H9 (cell line): ENCODE data around the gene CEBPG. TPM values are rescaled to one million over a fixed set of nuclear protein-coding genes. Genes with fewer than 3 reads are reported as not detected.

ENCODE experiments used
- DNase-seq: peaks from one replicate; pipeline ENCODE4 v3.0.0-alpha.2; 2017
- H2AFZ ChIP-seq: one replicate; pipeline ENCODE4 v1.6.1; 2013; ENCODE audit warnings: mild to moderate bottlenecking, low read length, control low read depth, moderate library complexity
- H2AK5ac ChIP-seq: 2 replicates; pipeline ENCODE4 v1.6.1; 2013; ENCODE audit warnings: low read length, control low read depth, mixed read lengths; ENCODE audit not compliant: insufficient read length
- H2BK120ac ChIP-seq: one replicate; pipeline ENCODE4 v1.6.1; 2013; ENCODE audit warnings: low read depth, mild to moderate bottlenecking, low read length, control low read depth, inconsistent platforms; ENCODE audit not compliant: poor library complexity, severe bottlenecking
- H2BK12ac ChIP-seq: 2 replicates; pipeline ENCODE4 v1.6.1; 2013; ENCODE audit warnings: low read length, control low read depth, mixed read lengths, low read depth; ENCODE audit not compliant: insufficient read length
- H2BK15ac ChIP-seq: 2 replicates; pipeline ENCODE4 v1.6.1; 2013; ENCODE audit warnings: low read depth, low read length, control low read depth
- H2BK20ac ChIP-seq: one replicate; pipeline ENCODE4 v1.6.1; 2013; ENCODE audit warnings: low read depth, mild to moderate bottlenecking, low read length, control low read depth, inconsistent platforms; ENCODE audit not compliant: poor library complexity, severe bottlenecking
- H2BK5ac ChIP-seq: 2 replicates; pipeline ENCODE4 v1.6.1; 2013; ENCODE audit warnings: low read length, control low read depth, mixed read lengths; ENCODE audit not compliant: insufficient read length
- H3K14ac ChIP-seq: 2 replicates; pipeline ENCODE4 v1.6.1; 2013; ENCODE audit warnings: low read length, control low read depth; ENCODE audit not compliant: insufficient read depth
- H3K18ac ChIP-seq: 2 replicates; pipeline ENCODE4 v1.6.1; 2013; ENCODE audit warnings: low read depth, mild to moderate bottlenecking, mixed read lengths, low read length, control low read depth; ENCODE audit not compliant: insufficient read length
- H3K23ac ChIP-seq: 2 replicates; pipeline ENCODE4 v1.6.1; 2013; ENCODE audit warnings: low read length, control low read depth, mixed read lengths, low read depth; ENCODE audit not compliant: insufficient read length
- H3K23me2 ChIP-seq: 2 replicates; pipeline ENCODE4 v1.6.1; 2013; ENCODE audit warnings: low read depth, mild to moderate bottlenecking, mixed read lengths, low read length, control low read depth; ENCODE audit not compliant: insufficient read length, poor library complexity, severe bottlenecking
- H3K27ac ChIP-seq: 2 replicates; pipeline ENCODE4 v1.5.1; 2013; ENCODE audit warnings: low read length, control low read depth, mixed read lengths, low read depth; ENCODE audit not compliant: insufficient read length
- H3K27me3 ChIP-seq: 2 replicates; pipeline ENCODE4 v1.6.1; 2013; ENCODE audit warnings: low read length, control low read depth, inconsistent platforms; ENCODE audit not compliant: insufficient read depth
- H3K4ac ChIP-seq: 2 replicates; pipeline ENCODE4 v1.6.1; 2013; ENCODE audit warnings: low read depth, mild to moderate bottlenecking, control low read depth, inconsistent platforms, low read length, moderate library complexity
- H3K4me1 ChIP-seq: 2 replicates; pipeline ENCODE4 v1.6.1; 2013; ENCODE audit warnings: low read length, control low read depth, inconsistent platforms; ENCODE audit not compliant: insufficient read depth
- H3K4me2 ChIP-seq: 2 replicates; pipeline ENCODE4 v1.6.1; 2013; ENCODE audit warnings: low read length, control low read depth, mixed read lengths; ENCODE audit not compliant: insufficient read length, insufficient read depth
- H3K56ac ChIP-seq: 2 replicates; pipeline ENCODE4 v1.6.1; 2013; ENCODE audit warnings: low read depth, mild to moderate bottlenecking, mixed read lengths, low read length, control low read depth; ENCODE audit not compliant: insufficient read length
- H3K79me1 ChIP-seq: 2 replicates; pipeline ENCODE4 v1.6.1; 2013; ENCODE audit warnings: low read depth, mild to moderate bottlenecking, moderate library complexity, low read length, control low read depth, inconsistent platforms; ENCODE audit not compliant: insufficient read depth, poor library complexity, severe bottlenecking
- H3K79me2 ChIP-seq: 2 replicates; pipeline ENCODE4 v1.6.1; 2013; ENCODE audit warnings: low read length, control low read depth, inconsistent platforms; ENCODE audit not compliant: insufficient read depth
- H3K9ac ChIP-seq: 2 replicates; pipeline ENCODE4 v1.6.1; 2013; ENCODE audit warnings: low read length, control low read depth, mixed read lengths; ENCODE audit not compliant: insufficient read length; ENCODE audit errors: extremely low read depth
- H3K9me3 ChIP-seq: one replicate; pipeline ENCODE4 v1.6.1; 2013; ENCODE audit warnings: low read depth, low read length, inconsistent platforms; ENCODE audit not compliant: control insufficient read depth
- H3T11ph ChIP-seq: one replicate; pipeline ENCODE4 v1.6.1; 2013; ENCODE audit warnings: mild to moderate bottlenecking, low read length, control low read depth, inconsistent platforms
- H4K20me1 ChIP-seq: one replicate; pipeline ENCODE4 v1.6.1; 2013; ENCODE audit not compliant: control insufficient read depth, insufficient read length, insufficient read depth
- H4K5ac ChIP-seq: 2 replicates; pipeline ENCODE4 v1.6.1; 2013; ENCODE audit warnings: low read depth, mild to moderate bottlenecking, mixed read lengths, low read length, control low read depth; ENCODE audit not compliant: insufficient read length
- H4K8ac ChIP-seq: replicated peaks from 2 replicates; pipeline ENCODE4 v1.6.1; 2013; ENCODE audit warnings: low read length, control low read depth, mixed read lengths, low read depth; ENCODE audit not compliant: insufficient read length
- H4K91ac ChIP-seq: 2 replicates; pipeline ENCODE4 v1.6.1; 2013; ENCODE audit warnings: low read depth, mild to moderate bottlenecking, moderate library complexity, mixed read lengths, low read length, control low read depth; ENCODE audit not compliant: insufficient read length
- H3K27ac Mint-ChIP-seq, 3 experiments: 2 replicates in 2 of 3; 3 replicates in 1 of 3; pipeline ENCODE4 v1.8.0; 2020 to 2021; ENCODE audit warnings: mixed read lengths in 3 of 3, mild to moderate bottlenecking in 1 of 3, moderate library complexity in 1 of 3
- H3K27me3 Mint-ChIP-seq: 2 replicates; pipeline ENCODE4 v1.8.0; 2021; ENCODE audit warnings: low read depth, mild to moderate bottlenecking, moderate library complexity, mixed read lengths
- H3K36me3 Mint-ChIP-seq, 3 experiments: 2 replicates in 2 of 3; 3 replicates in 1 of 3; pipeline ENCODE4 v1.8.0; 2020 to 2021; ENCODE audit warnings: low read depth in 3 of 3, mixed read lengths in 3 of 3; ENCODE audit not compliant: insufficient read depth in 1 of 3
- H3K4me1 Mint-ChIP-seq, 2 experiments: 2 replicates each; pipeline ENCODE4 v1.8.0; 2020; ENCODE audit warnings: mixed read lengths in 2 of 2
- H3K4me3 Mint-ChIP-seq, 2 experiments: 2 replicates in 1 of 2; 3 replicates in 1 of 2; pipeline ENCODE4 v1.8.0; 2020 to 2021; ENCODE audit warnings: mild to moderate bottlenecking in 2 of 2, mixed read lengths in 2 of 2, moderate library complexity in 1 of 2
- H3K9me3 Mint-ChIP-seq, 2 experiments: 2 replicates in 1 of 2; 3 replicates in 1 of 2; pipeline ENCODE4 v1.8.0; 2020; ENCODE audit warnings: mild to moderate bottlenecking in 2 of 2, mixed read lengths in 2 of 2, moderate library complexity in 1 of 2
- WGBS: extraction: QIAGEN DNeasy Blood & Tissue Kit; methylation state at CpG from one replicate; pipeline ENCODE4 v1.1.7; 2013; ENCODE audit warnings: missing lambda C conversion rate, low lambda C conversion rate, mixed read lengths; ENCODE audit not compliant: insufficient read length; ENCODE audit errors: extremely low coverage; 5-methylcytosine and 5-hydroxymethylcytosine counted together
- total RNA-seq: library from RNA; stranded (reverse); gene quantifications from 2 replicates; pipeline ENCODE4 v1.2.1, GENCODE V29; 2021
- TF ChIP-seq, protein P1 (sequence below): fragments of 200-600 bp; sonication (generic); conservative IDR thresholded peaks from 3 replicates; pipeline ENCODE4 v1.8.0; 2021; ENCODE audit warnings: antibody characterized with exemption, mild to moderate bottlenecking

Gene CEBPG
- total RNA-seq, 1 experiment from 2014 or later: 33.7 TPM

DNA sequence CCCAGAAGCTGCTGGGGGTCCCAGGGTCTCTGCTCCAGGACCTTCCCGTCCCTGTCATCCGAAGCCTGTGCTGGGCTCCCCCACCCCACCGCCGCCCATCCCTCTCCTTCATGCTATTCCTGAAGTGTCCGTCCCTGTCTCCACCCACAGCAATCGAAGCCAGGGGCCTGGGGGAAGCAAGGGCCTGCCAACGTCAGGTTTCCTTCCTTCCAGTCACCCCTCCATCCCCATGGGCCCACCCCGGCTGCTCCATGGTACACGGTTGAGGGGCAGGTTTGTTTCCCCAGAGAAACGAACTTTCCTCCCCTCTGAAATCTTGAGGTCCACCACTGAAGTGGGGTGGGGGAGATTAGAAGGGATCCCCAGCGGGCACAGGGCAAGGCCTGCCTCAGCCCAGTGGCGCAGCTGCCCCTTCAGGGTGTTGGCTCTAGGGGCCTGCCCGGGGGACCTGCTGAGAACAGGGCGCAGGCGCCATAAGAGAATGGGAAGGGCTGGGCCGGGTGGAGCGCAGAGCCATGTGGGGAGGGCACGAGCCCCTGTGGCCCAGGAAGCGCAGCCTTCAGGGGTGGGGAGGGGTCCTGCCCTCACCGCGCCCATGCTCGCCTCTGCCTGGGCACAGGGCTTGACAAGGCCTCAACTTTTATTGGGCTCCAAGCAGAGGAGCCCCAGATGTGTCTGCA is 16.1 kb downstream of the CEBPG start:
- H3T11ph ChIP-seq: no peak overlapping the region
- no peaks in the 10 kb centered on the region for H3K79me1 ChIP-seq
- H2BK20ac ChIP-seq: no peak overlapping the region
- no CpG with 5 or more reads among the region's 22 CpGs for WGBS
- no peak overlapping the region for H3K23ac ChIP-seq
- H4K91ac ChIP-seq: no peak overlapping the region
- H3K18ac ChIP-seq: no peak overlapping the region
- TF ChIP-seq, protein P1, sequence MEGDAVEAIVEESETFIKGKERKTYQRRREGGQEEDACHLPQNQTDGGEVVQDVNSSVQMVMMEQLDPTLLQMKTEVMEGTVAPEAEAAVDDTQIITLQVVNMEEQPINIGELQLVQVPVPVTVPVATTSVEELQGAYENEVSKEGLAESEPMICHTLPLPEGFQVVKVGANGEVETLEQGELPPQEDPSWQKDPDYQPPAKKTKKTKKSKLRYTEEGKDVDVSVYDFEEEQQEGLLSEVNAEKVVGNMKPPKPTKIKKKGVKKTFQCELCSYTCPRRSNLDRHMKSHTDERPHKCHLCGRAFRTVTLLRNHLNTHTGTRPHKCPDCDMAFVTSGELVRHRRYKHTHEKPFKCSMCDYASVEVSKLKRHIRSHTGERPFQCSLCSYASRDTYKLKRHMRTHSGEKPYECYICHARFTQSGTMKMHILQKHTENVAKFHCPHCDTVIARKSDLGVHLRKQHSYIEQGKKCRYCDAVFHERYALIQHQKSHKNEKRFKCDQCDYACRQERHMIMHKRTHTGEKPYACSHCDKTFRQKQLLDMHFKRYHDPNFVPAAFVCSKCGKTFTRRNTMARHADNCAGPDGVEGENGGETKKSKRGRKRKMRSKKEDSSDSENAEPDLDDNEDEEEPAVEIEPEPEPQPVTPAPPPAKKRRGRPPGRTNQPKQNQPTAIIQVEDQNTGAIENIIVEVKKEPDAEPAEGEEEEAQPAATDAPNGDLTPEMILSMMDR: no peak
- Mint-ChIP-seq H3K27me3 (no peaks in the 10 kb centered on the region; the same call in 1 of the 2 replicates), H3K27ac (0 out of 7 replicates have a peak overlapping the region, but pooled peaks of 1 of the 3 experiments have one; percentile 58), H3K4me1 (peaks cover 2 to 8% of the 10 kb centered on the region in 2 experiments; a peak in 2 of 4 replicates), H3K36me3 (peaks cover 0 to 5% (median 4%) of the 10 kb centered on the region in 3 experiments; a peak in 2 of 7 replicates), H3K9me3 (no peaks in the 10 kb centered on the region), H3K4me3 (no peak overlapping the region)
- H3K9me3 ChIP-seq: no peaks in the 10 kb centered on the region
- no peak overlapping the region for H3K56ac ChIP-seq
- peaks cover 2% of the 10 kb centered on the region for H4K20me1 ChIP-seq
- H3K4me2 ChIP-seq: no peak overlapping the region
- H3K4me1 ChIP-seq: no peaks in the 10 kb centered on the region
- H3K23me2 ChIP-seq: no peaks in the 10 kb centered on the region
- no peak overlapping the region for H4K5ac ChIP-seq
- H3K14ac ChIP-seq: no peak overlapping the region
- no peak overlapping the region for H3K9ac ChIP-seq
- 0 out of 2 replicates have a peak, but pooled peaks cover 1% of the 10 kb centered on the region for H3K79me2 ChIP-seq
- H2BK5ac ChIP-seq: no peak overlapping the region
- no peaks in the 10 kb centered on the region for H3K27me3 ChIP-seq
- no peak overlapping the region for H4K8ac ChIP-seq
- H3K27ac ChIP-seq: no peak overlapping the region
- no peak overlapping the region for H2AFZ ChIP-seq
- H3K4ac ChIP-seq: no peak overlapping the region
- H2BK15ac ChIP-seq: no peak overlapping the region
- H2BK12ac ChIP-seq: no peak overlapping the region
- DNase-seq: no peak
- H2BK120ac ChIP-seq: no peak overlapping the region
- no peak overlapping the region for H2AK5ac ChIP-seq
